ENCODE results near the gene MAEA. TPM values are rescaled to one million over a fixed set of nuclear protein-coding genes. Genes with fewer than 3 reads are reported as not detected.

MAEA gene
- polyA plus RNA-seq, 3 donors = 34.3 to 83.5 (median 37.7) TPM

DNA sequence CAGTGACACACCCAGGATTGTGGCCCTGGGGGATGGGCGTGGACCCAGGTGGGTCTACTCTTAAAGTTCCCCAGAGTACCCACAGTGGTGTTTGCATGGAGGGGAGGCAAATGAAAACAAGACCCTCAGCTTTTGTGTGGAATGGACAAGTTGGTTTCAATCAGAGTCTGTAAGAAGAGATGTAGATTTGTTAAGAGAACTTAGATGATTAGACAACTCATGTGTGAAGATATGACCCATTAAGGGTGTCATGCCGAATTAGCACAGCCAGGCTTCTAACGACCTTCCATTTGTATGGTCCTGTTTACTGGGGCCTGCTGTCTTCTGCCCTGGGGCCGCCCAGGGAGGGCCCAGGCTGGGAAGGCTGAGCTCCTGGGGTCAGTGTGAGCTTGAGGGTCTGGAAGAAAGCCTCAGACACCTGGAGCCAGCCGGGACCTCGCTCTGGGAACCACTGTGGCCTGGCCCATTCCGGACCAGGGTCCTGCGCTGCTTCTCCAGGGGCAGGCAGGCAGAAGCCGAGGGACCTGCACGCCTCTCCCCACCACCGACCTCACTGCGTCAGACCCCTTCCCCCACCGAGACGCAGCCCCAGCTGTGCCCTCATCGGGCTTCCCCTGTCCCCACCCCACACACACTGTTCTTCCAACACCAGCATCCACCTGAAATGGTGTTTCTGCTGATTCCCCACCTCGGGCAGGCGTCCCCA is 77.7 kb downstream of the MAEA start:
- intact Hi-C loops (cut with micrococcal nuclease) = no loop called here
- Histone ChIP-seq H4K20me1 (ENCODE audit: insufficient read depth, low read length) (no peaks in the 10 kb centered on the region), H3K27ac (ENCODE audit: low read depth in 1 of 2, low read length in 2 of 2) (no peak overlapping the region), H3K4me1 (ENCODE audit: control insufficient read depth in 1 of 2, insufficient read depth in 2 of 2, low read length in 2 of 2) (no peaks in the 10 kb centered on the region), H3K27me3 (ENCODE audit: control insufficient read depth in 2 of 2, insufficient read depth in 2 of 2, low read length in 2 of 2) (no peaks in the 10 kb centered on the region), H2AFZ (ENCODE audit: insufficient read depth, low read depth, low read length, poor library complexity, severe bottlenecking) (no peak overlapping the region), H3K79me2 (ENCODE audit: insufficient read depth, low read length) (no peaks in the 10 kb centered on the region), H3K9ac (ENCODE audit: insufficient read depth, low read length, poor library complexity, severe bottlenecking) (no peak overlapping the region), H3K4me2 (replicated peaks; ENCODE audit: extremely low read depth, low read length, poor library complexity, severe bottlenecking) (no peak overlapping the region), H3K36me3 (replicated peaks in 1 of 2; ENCODE audit: control insufficient read depth in 1 of 2, insufficient read depth in 2 of 2, low read length in 2 of 2) (peaks cover 17 to 58% of the 10 kb centered on the region in 2 donors), H3K4me3 (replicated peaks in 1 of 3; ENCODE audit: low read depth in 2 of 3, low read length in 3 of 3) (no peak overlapping the region), H3K9me3 (replicated peaks in 1 of 2; ENCODE audit: control insufficient read depth in 1 of 2, insufficient read depth in 1 of 2, low read length in 2 of 2) (peaks cover 0 to 9% of the 10 kb centered on the region in 2 donors)
- TF ChIP-seq, protein P1, sequence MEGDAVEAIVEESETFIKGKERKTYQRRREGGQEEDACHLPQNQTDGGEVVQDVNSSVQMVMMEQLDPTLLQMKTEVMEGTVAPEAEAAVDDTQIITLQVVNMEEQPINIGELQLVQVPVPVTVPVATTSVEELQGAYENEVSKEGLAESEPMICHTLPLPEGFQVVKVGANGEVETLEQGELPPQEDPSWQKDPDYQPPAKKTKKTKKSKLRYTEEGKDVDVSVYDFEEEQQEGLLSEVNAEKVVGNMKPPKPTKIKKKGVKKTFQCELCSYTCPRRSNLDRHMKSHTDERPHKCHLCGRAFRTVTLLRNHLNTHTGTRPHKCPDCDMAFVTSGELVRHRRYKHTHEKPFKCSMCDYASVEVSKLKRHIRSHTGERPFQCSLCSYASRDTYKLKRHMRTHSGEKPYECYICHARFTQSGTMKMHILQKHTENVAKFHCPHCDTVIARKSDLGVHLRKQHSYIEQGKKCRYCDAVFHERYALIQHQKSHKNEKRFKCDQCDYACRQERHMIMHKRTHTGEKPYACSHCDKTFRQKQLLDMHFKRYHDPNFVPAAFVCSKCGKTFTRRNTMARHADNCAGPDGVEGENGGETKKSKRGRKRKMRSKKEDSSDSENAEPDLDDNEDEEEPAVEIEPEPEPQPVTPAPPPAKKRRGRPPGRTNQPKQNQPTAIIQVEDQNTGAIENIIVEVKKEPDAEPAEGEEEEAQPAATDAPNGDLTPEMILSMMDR (IDR thresholded peaks at IDR 0.05) = no peak
- Mint-ChIP-seq H3K27me3 (ENCODE audit: low read depth in 3 of 3) (peaks cover 0 to 2% (median 0%) of the 10 kb centered on the region in 3 donors), H3K4me1 (no peaks in the 10 kb centered on the region), H3K4me3 (no peak overlapping the region), H3K27ac (no peak overlapping the region), H3K9me3 (peaks cover 0 to 14% (median 6%) of the 10 kb centered on the region in 7 donors), H3K36me3 (peaks cover 30 to 81% of the 10 kb centered on the region in 2 donors)
- WGBS (ENCODE audit: insufficient coverage) = 97% methylated on average over 17 of the region's 17 CpGs
- no peak for DNase-seq

DNA sequence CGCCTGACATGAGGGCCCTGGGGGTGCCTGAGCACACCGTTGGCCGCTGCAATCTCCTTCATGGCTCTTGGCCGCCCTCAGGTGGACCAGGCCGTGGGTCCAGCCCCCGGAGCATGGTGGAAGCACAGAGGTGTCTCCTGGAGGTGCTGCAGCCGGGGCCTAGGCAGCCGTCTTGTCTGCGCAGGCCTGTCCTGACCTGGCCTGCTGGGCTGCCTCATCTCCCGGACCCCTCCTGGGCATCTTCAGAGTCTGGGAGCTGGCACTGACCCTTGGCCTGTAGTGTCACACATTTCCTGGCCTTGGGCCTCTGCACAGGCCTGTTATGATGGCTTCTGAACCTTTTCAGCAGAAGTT is 78.2 kb downstream of the MAEA start:
- Histone ChIP-seq H3K27ac (ENCODE audit: low read depth in 1 of 2, low read length in 2 of 2) (no peak overlapping the region), H3K4me2 (replicated peaks; ENCODE audit: extremely low read depth, low read length, poor library complexity, severe bottlenecking) (no peak overlapping the region), H3K4me1 (ENCODE audit: control insufficient read depth in 1 of 2, insufficient read depth in 2 of 2, low read length in 2 of 2) (no peaks in the 10 kb centered on the region), H3K9ac (ENCODE audit: insufficient read depth, low read length, poor library complexity, severe bottlenecking) (no peak overlapping the region), H4K20me1 (ENCODE audit: insufficient read depth, low read length) (no peaks in the 10 kb centered on the region), H3K79me2 (ENCODE audit: insufficient read depth, low read length) (no peaks in the 10 kb centered on the region), H3K36me3 (replicated peaks in 1 of 2; ENCODE audit: control insufficient read depth in 1 of 2, insufficient read depth in 2 of 2, low read length in 2 of 2) (peaks cover 18 to 58% of the 10 kb centered on the region in 2 donors), H2AFZ (ENCODE audit: insufficient read depth, low read depth, low read length, poor library complexity, severe bottlenecking) (no peak overlapping the region), H3K27me3 (ENCODE audit: control insufficient read depth in 2 of 2, insufficient read depth in 2 of 2, low read length in 2 of 2) (no peaks in the 10 kb centered on the region), H3K4me3 (replicated peaks in 1 of 3; ENCODE audit: low read depth in 2 of 3, low read length in 3 of 3) (no peak overlapping the region), H3K9me3 (replicated peaks in 1 of 2; ENCODE audit: control insufficient read depth in 1 of 2, insufficient read depth in 1 of 2, low read length in 2 of 2) (peaks cover 0 to 14% of the 10 kb centered on the region in 2 donors)
- Mint-ChIP-seq H3K4me1 (no peaks in the 10 kb centered on the region), H3K4me3 (no peak overlapping the region), H3K27me3 (ENCODE audit: low read depth in 3 of 3) (peaks cover 0 to 2% (median 0%) of the 10 kb centered on the region in 3 donors), H3K9me3 (peaks cover 0 to 18% (median 9%) of the 10 kb centered on the region in 7 donors), H3K36me3 (peaks cover 36 to 82% of the 10 kb centered on the region in 2 donors), H3K27ac (no peak overlapping the region)
- 97% methylated on average over 10 of the region's 10 CpGs for WGBS (ENCODE audit: insufficient coverage)
- TF ChIP-seq, protein P1 (IDR thresholded peaks at IDR 0.05) = no peak
- intact Hi-C loops (cut with micrococcal nuclease) = no loop called here
- DNase-seq = no peak
